Stomach (tissue), 4 donors: ENCODE data around the gene IL18R1.

ENCODE experiments used
- POLR2A ChIP-seq, 4 donors: fragments of 450-650 bp; IDR thresholded peaks; one replicate each; pipeline ENCODE4 v1.6.1; 2016; ENCODE audit warnings: antibody characterized with exemption in 4 of 4, control low read depth in 2 of 4, mild to moderate bottlenecking in 1 of 4, moderate library complexity in 1 of 4
- POLR2AphosphoS5 ChIP-seq, 3 donors: sonication (generic); formaldehyde crosslinking; IDR thresholded peaks; one replicate each; pipeline ENCODE4 v1.6.1; 2016; ENCODE audit warnings: antibody characterized with exemption in 3 of 3
- TF ChIP-seq, protein P1 (sequence below), 7 experiments: fragments of 450-650 bp in 4 of 7; fragments of 200-600 bp in 3 of 7; sonication (generic) in 3 of 7; IDR thresholded peaks; one replicate each; pipeline ENCODE4 v1.5.1; 2016 to 2019; ENCODE audit warnings: antibody characterized with exemption in 7 of 7, control low read depth in 2 of 7, mild to moderate bottlenecking in 1 of 7

DNA sequence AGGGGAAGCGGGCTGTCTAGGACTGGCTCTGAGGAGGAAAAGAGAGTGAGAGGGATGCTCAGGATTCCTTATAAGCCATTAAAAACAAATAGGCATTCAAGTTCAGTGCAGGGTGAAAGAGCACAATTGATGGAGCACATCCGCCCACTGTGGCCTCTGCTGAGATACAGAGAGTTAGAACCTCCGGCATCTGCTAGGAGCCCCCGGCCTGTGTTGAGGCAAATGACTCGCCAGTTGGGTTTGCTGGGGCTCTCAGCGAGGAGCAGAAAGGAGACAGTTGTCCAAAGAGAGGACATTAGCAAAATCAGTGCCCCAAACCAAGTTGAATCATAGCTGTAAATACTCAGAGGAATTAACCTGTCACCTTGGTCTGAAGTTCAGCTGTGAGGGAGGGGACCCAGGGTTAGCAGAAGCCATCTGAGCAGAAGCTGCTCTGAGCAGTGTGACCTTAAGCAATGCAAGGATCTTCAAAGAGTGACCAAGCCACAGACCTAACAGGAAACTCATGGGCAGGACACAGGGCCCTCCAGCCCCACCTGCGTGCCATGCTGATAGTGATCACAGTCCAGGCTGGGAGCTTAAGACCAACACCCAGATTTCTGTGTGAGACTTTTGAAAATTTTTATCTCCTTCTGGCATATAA lies 44.0 kb downstream of the IL18R1 start:
- TF ChIP-seq, protein P1, sequence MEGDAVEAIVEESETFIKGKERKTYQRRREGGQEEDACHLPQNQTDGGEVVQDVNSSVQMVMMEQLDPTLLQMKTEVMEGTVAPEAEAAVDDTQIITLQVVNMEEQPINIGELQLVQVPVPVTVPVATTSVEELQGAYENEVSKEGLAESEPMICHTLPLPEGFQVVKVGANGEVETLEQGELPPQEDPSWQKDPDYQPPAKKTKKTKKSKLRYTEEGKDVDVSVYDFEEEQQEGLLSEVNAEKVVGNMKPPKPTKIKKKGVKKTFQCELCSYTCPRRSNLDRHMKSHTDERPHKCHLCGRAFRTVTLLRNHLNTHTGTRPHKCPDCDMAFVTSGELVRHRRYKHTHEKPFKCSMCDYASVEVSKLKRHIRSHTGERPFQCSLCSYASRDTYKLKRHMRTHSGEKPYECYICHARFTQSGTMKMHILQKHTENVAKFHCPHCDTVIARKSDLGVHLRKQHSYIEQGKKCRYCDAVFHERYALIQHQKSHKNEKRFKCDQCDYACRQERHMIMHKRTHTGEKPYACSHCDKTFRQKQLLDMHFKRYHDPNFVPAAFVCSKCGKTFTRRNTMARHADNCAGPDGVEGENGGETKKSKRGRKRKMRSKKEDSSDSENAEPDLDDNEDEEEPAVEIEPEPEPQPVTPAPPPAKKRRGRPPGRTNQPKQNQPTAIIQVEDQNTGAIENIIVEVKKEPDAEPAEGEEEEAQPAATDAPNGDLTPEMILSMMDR (IDR thresholded peaks at IDR 0.05) = no peak
- TF ChIP-seq POLR2A (IDR thresholded peaks at IDR 0.05) (no peak), POLR2AphosphoS5 (IDR thresholded peaks at IDR 0.05) (no peak)
